GM10248 (cell line): ENCODE measurements around the gene GATA2.

Experiments used
- CTCF ChIA-PET: fragments of 300-600 bp; sonication (Branson Sonifier 250); formaldehyde crosslinking; extraction: SDS; loops from one replicate; lab custom pipeline; 2021; ENCODE audit warnings: antibody characterized with exemption; lab: Yijun Ruan, JAX
- POLR2A ChIA-PET: fragments of 350-650 bp; sonication (Branson Sonifier 250); formaldehyde crosslinking; extraction: SDS; loops from one replicate; lab custom pipeline; 2020; ENCODE audit warnings: antibody characterized with exemption; lab: Yijun Ruan, JAX
- DNase-seq: peaks from one replicate; pipeline ENCODE4 v3.0.0; 2012; ENCODE audit errors: extremely low spot score
- CTCF ChIP-seq: IDR thresholded peaks from 2 replicates; pipeline ENCODE4 v1.5.1; 2012; ENCODE audit warnings: mild to moderate bottlenecking, low read depth; ENCODE audit errors: extremely low read depth, missing control alignments, control extremely low read depth

The GATA2 gene

GRCh38 chr3:128442070-128442469, 50.9 kb downstream of the GATA2 start:
- DNase-seq = no peak
- no peak for TF ChIP-seq CTCF
- POLR2A ChIA-PET = no interaction called here
- CTCF ChIA-PET = interaction anchor here (0.8 to 1.8 kb wide), 3 partner anchors 15 to 167 kb away, joined by 3 to 8 read pairs (median 4); no protein-coding TSS in a partner anchor

GRCh38 chr3:128439226-128439625, 53.8 kb downstream of the GATA2 start:
- CTCF ChIA-PET = interaction anchor here (0.9 to 1.8 kb wide), 6 partner anchors 8 to 168 kb away, joined by 3 to 5 read pairs (median 4); no protein-coding TSS in a partner anchor
- POLR2A ChIA-PET = no interaction called here
- TF ChIP-seq CTCF = no peak
- DNase-seq = no peak

GRCh38 chr3:128438488-128439072, 54.4 kb downstream of the GATA2 start:
- no peak for DNase-seq
- TF ChIP-seq CTCF = peak; percentile 49
- POLR2A ChIA-PET = no interaction called here
- CTCF ChIA-PET = interaction anchor here (0.9 to 1.8 kb wide), 8 partner anchors 9 to 169 kb away, joined by 3 to 9 read pairs (median 4); no protein-coding TSS in a partner anchor

- no peak for DNase-seq
- POLR2A ChIA-PET = no interaction called here
- TF ChIP-seq CTCF = no peak
- CTCF ChIA-PET = interaction anchor here (3.6 kb wide), 1 partner anchor 11 kb away, joined by 18 read pairs; no protein-coding TSS in a partner anchor
Observed at GRCh38 chr3:128436214-128436613, 56.8 kb downstream of the GATA2 start.

GRCh38 chr3:128435561-128435960, 57.4 kb downstream of the GATA2 start:
- ChIA-PET POLR2A (no interaction called here), CTCF (interaction anchor here (3.6 kb wide), 1 partner anchor 10 kb away, joined by 18 read pairs; no protein-coding TSS in a partner anchor)
- TF ChIP-seq CTCF = no peak
- DNase-seq = no peak

GRCh38 chr3:128435058-128435457, 57.9 kb downstream of the GATA2 start:
- no peak for DNase-seq
- ChIA-PET CTCF (interaction anchor here (1.0 to 3.6 kb wide), 3 partner anchors 10 to 340 kb away, joined by 3 to 18 read pairs (median 3); no protein-coding TSS in a partner anchor), POLR2A (no interaction called here)
- TF ChIP-seq CTCF = no peak
